Measurements from ENCODE around the gene IFT57.
A peak's percentile ranks its signal among the peaks of the same experiment; 100 is the strongest.

Gene IFT57

GRCh38 chr3:108119398-108120104 lies 102.7 kb downstream of the IFT57 start:
- peak overlapping the region; percentile 71 for H3K27ac ChIP-seq (replicated peaks)
- no peak for TF ChIP-seq SPI1 (IDR thresholded peaks at IDR 0.05; ENCODE audit: borderline replicate concordance, low read depth)
- TF ChIP-seq GABPA (IDR thresholded peaks at IDR 0.05; ENCODE audit: low read depth): no peak
- TF ChIP-seq, protein P1, sequence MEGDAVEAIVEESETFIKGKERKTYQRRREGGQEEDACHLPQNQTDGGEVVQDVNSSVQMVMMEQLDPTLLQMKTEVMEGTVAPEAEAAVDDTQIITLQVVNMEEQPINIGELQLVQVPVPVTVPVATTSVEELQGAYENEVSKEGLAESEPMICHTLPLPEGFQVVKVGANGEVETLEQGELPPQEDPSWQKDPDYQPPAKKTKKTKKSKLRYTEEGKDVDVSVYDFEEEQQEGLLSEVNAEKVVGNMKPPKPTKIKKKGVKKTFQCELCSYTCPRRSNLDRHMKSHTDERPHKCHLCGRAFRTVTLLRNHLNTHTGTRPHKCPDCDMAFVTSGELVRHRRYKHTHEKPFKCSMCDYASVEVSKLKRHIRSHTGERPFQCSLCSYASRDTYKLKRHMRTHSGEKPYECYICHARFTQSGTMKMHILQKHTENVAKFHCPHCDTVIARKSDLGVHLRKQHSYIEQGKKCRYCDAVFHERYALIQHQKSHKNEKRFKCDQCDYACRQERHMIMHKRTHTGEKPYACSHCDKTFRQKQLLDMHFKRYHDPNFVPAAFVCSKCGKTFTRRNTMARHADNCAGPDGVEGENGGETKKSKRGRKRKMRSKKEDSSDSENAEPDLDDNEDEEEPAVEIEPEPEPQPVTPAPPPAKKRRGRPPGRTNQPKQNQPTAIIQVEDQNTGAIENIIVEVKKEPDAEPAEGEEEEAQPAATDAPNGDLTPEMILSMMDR (IDR thresholded peaks at IDR 0.05; ENCODE audit: insufficient read depth, low read length): no peak
- TF ChIP-seq, protein P2, sequence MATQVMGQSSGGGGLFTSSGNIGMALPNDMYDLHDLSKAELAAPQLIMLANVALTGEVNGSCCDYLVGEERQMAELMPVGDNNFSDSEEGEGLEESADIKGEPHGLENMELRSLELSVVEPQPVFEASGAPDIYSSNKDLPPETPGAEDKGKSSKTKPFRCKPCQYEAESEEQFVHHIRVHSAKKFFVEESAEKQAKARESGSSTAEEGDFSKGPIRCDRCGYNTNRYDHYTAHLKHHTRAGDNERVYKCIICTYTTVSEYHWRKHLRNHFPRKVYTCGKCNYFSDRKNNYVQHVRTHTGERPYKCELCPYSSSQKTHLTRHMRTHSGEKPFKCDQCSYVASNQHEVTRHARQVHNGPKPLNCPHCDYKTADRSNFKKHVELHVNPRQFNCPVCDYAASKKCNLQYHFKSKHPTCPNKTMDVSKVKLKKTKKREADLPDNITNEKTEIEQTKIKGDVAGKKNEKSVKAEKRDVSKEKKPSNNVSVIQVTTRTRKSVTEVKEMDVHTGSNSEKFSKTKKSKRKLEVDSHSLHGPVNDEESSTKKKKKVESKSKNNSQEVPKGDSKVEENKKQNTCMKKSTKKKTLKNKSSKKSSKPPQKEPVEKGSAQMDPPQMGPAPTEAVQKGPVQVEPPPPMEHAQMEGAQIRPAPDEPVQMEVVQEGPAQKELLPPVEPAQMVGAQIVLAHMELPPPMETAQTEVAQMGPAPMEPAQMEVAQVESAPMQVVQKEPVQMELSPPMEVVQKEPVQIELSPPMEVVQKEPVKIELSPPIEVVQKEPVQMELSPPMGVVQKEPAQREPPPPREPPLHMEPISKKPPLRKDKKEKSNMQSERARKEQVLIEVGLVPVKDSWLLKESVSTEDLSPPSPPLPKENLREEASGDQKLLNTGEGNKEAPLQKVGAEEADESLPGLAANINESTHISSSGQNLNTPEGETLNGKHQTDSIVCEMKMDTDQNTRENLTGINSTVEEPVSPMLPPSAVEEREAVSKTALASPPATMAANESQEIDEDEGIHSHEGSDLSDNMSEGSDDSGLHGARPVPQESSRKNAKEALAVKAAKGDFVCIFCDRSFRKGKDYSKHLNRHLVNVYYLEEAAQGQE (IDR thresholded peaks at IDR 0.05; ENCODE audit: insufficient replicate concordance, low read depth): no peak
- TF ChIP-seq POLR2AphosphoS5 (IDR thresholded peaks at IDR 0.05; ENCODE audit: low read depth): peak; percentile 55; the same call in 1 of the 2 replicates
- DNase-seq (ENCODE audit: low read depth in 1 of 2, low spot score in 1 of 2): peak in 1 of 2 experiments; percentile 71

DNA sequence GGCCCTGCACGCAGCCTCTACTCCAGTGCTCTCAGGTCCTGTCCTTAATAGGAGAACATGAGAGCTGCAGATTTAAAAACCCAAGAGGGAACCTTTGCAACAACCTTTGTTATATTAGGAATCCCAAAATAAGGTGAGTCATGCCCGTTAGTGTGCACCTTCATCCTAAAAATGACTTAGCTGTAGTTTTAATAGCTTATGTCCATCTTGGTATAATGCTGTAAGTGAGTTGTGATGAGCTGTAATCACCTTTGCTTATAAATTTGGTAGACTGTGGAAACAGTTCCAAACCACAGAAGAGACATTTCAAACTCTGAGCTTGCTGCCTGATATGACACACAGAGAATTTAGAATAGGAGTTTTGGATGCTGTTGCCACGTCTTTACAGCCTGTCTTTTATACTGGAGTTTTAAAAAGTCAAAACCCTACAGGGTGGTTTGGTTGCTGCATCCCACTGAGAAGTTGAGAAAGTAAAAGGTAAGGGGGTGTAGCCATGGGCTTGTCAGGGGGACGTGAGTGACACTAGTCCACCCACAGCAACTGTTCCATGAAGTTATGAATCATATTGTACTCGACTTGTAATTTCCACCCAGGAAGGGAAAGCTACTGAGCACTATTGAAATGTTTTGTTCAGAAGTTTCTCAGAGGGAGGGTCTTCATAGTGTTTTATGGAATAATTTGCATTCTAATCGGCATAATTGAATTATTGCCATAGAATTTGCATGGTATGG lies 104.0 kb downstream of the IFT57 start:
- Histone ChIP-seq H3K27me3 (ENCODE audit: insufficient read depth, poor library complexity, severe bottlenecking) (no peaks in the 10 kb centered on the region), H3K4me3 (replicated peaks; ENCODE audit: insufficient read depth, low read length) (no peak overlapping the region), H3K27ac (replicated peaks) (peak overlapping the region; percentile 71)
- TF ChIP-seq POLR2AphosphoS5 (IDR thresholded peaks at IDR 0.05; ENCODE audit: low read depth): no peak
- TF ChIP-seq, protein P1 (IDR thresholded peaks at IDR 0.05; ENCODE audit: insufficient read depth, low read length): no peak
- TF ChIP-seq SPI1 (IDR thresholded peaks at IDR 0.05; ENCODE audit: borderline replicate concordance, low read depth): no peak
- TF ChIP-seq GABPA (IDR thresholded peaks at IDR 0.05; ENCODE audit: low read depth): no peak
- TF ChIP-seq, protein P2 (IDR thresholded peaks at IDR 0.05; ENCODE audit: insufficient replicate concordance, low read depth): no peak
- DNase-seq (ENCODE audit: low read depth in 1 of 2, low spot score in 1 of 2): no peak

More at GRCh38 chr3:108119398-108120104, 102.7 kb downstream of the IFT57 start:
- H3K27me3 ChIP-seq (ENCODE audit: insufficient read depth, poor library complexity, severe bottlenecking): no peaks in the 10 kb centered on the region
- no peak overlapping the region for H3K4me3 ChIP-seq (replicated peaks; ENCODE audit: insufficient read depth, low read length)

DNA sequence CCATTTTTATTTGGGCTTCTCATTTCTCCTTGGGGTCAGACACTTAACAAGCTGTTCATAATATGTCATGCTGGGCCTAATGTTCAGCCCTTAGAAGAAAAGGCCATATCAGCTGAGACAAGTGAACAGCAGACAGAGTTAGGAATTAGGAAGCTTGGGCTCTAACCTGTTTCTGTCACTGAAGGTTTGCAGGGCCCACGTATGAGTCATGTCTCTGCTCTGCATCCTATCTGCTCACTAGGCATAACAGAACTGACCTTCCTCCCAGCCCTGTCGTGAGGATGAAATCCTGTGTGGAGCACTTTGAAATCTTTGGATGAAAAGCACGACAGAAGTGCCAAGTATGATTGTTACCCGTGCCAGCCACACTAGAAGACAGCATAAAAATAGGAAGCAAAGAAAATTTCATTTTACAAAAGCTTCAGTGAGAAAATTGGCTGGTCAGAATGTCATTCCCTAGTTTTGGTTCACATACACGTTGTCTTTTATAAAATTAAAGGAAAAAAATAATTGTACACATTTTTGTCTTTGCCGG lies 104.9 kb downstream of the IFT57 start:
- DNase-seq (ENCODE audit: low read depth in 1 of 2, low spot score in 1 of 2): peak in 1 of 2 experiments; percentile 46
- Histone ChIP-seq H3K27ac (replicated peaks) (peak overlapping the region; percentile 20; the same call in 1 of the 2 replicates), H3K4me3 (replicated peaks; ENCODE audit: insufficient read depth, low read length) (no peak overlapping the region), H3K27me3 (ENCODE audit: insufficient read depth, poor library complexity, severe bottlenecking) (no peaks in the 10 kb centered on the region)
- TF ChIP-seq, protein P2 (IDR thresholded peaks at IDR 0.05; ENCODE audit: insufficient replicate concordance, low read depth): no peak
- TF ChIP-seq POLR2AphosphoS5 (IDR thresholded peaks at IDR 0.05; ENCODE audit: low read depth) (no peak), SPI1 (IDR thresholded peaks at IDR 0.05; ENCODE audit: borderline replicate concordance, low read depth) (no peak), GABPA (IDR thresholded peaks at IDR 0.05; ENCODE audit: low read depth) (no peak)
- TF ChIP-seq, protein P1 (IDR thresholded peaks at IDR 0.05; ENCODE audit: insufficient read depth, low read length): no peak

Data from HL-60 (cell line).